Heart left ventricle (tissue), 13 donors: ENCODE measurements around the gene ZNF487.
"Not testable (repeated sequence)": the region's sequence is repeated elsewhere in the genome, so short reads cannot be mapped to it uniquely, and the experiment has no call there.

Experiments
- POLR2A ChIP-seq, 2 donors: fragments of 450-650 bp; IDR thresholded peaks; one replicate each; pipeline ENCODE4 v1.6.1; 2017; ENCODE audit warnings: antibody characterized with exemption in 2 of 2, mild to moderate bottlenecking in 2 of 2, moderate library complexity in 2 of 2
- TF ChIP-seq, protein P1 (sequence below), 12 donors: fragments of 200-600 bp; sonication (generic) in 4 of 12; IDR thresholded peaks; one replicate each; pipeline versions ENCODE4 v1.5.0 to v1.8.0; 2018 to 2022; ENCODE audit warnings: antibody characterized with exemption in 12 of 12, mild to moderate bottlenecking in 5 of 12
- donor health status: ischemic (EF 13 %, LVEDD 7.1; RV severe dilation, severe dysfunction).
- donor health status: DM: no; HTN: yes; CAD: no.
- donor health status: DM: no; HTN: no; CAD: no.
- donor health status: ischemic (EF 25% LVEDD 6.9; RV normal size, moderate dysfunction).
- donor health status: ischemic (EF 25% LVEDD 5.7; RV mildly dilated, moderate dysfunction).
- donor health status: ischemic (EF 35%, LVEDD 5.7; RV mildly dilated, moderate dysfunction).
- donor health status: nonischemic (EF 11% LVEDD 7.7; RV severe dilation, severe dysfunction).
- donor health status: DM: yes; HTN: yes; CAD: no.
- donor health status: PGD.
- donor health status: ischemic (EF 29% LVEDD 5.4; RV normal size, mild dysfunction).
- donor health status: nonischemic (EF 23%, LVEDD 6.1; RV moderate dilation, normal function).

DNA sequence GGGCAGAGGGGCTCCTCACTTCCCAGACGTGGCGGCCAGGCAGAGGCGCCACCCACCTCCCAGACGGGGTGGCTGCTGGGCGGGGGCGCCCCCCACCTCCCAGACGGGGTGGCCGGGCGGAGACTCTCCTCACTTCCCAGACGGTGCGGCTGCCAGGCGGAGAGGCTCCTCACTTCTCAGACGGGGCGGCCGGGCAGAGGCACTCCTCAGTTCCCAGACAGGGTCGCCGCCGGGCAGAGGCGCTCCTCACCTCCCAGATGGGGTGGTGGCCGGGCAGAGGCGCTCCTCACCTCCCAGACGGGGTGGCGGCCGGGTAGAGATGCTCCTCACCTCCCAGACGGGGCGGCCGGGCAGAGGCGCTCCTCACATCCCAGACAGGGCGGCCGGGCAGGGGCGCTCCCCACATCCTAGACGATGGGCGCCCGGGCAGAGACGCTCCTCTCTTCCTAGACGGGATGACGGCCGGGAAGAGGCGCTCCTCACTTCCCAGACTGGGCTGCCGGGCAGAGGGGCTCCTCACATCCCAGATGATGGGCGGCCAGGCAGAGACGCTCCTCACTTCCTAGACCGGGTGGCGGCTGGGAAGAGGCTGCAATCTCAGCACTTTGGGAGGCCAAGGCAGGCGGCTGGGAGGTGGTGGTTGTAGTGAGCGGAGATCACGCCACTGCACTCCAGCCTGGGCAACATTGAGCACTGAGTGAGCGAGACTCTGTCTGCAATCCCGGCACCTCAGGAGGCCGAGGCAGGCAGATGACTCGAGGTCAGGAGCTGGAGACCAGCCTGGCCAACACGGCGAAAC lies 9.5 kb downstream of the ZNF487 start:
- not testable (repeated sequence) for TF ChIP-seq POLR2A (IDR thresholded peaks at IDR 0.05)
- TF ChIP-seq, protein P1, sequence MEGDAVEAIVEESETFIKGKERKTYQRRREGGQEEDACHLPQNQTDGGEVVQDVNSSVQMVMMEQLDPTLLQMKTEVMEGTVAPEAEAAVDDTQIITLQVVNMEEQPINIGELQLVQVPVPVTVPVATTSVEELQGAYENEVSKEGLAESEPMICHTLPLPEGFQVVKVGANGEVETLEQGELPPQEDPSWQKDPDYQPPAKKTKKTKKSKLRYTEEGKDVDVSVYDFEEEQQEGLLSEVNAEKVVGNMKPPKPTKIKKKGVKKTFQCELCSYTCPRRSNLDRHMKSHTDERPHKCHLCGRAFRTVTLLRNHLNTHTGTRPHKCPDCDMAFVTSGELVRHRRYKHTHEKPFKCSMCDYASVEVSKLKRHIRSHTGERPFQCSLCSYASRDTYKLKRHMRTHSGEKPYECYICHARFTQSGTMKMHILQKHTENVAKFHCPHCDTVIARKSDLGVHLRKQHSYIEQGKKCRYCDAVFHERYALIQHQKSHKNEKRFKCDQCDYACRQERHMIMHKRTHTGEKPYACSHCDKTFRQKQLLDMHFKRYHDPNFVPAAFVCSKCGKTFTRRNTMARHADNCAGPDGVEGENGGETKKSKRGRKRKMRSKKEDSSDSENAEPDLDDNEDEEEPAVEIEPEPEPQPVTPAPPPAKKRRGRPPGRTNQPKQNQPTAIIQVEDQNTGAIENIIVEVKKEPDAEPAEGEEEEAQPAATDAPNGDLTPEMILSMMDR (IDR thresholded peaks at IDR 0.05): not testable (repeated sequence)
